Bone marrow (tissue), 2 donors: Measurements from ENCODE around the gene HBS1L.
"Not testable (repeated sequence)": the region's sequence is repeated elsewhere in the genome, so short reads cannot be mapped to it uniquely, and the experiment has no call there.

Source experiments
- DNase-seq, 2 donors: peaks; one replicate each; lab custom pipeline; 2025; lab: John Stamatoyannopoulos, UW

Gene HBS1L

DNA sequence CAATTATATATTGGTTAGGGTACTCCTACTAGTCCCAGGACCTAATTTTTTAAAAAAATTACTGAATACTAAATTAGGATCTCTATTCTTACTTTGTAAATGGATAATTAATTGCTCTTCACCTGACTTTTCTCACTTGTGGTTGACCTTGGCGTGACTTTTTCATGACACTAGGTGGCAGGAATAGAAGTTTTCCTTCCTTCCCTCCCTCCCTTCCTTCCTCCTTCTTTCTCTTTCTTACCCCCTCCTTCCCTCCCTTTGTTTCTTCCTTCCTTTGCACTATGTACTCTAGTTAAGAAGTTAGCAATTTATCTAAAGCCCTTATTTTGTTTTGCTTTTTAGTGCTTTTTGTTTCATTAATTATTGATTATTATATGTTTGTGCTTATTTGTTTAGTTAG lies 20.4 kb upstream of the HBS1L start:
- DNase-seq: no peak

DNA sequence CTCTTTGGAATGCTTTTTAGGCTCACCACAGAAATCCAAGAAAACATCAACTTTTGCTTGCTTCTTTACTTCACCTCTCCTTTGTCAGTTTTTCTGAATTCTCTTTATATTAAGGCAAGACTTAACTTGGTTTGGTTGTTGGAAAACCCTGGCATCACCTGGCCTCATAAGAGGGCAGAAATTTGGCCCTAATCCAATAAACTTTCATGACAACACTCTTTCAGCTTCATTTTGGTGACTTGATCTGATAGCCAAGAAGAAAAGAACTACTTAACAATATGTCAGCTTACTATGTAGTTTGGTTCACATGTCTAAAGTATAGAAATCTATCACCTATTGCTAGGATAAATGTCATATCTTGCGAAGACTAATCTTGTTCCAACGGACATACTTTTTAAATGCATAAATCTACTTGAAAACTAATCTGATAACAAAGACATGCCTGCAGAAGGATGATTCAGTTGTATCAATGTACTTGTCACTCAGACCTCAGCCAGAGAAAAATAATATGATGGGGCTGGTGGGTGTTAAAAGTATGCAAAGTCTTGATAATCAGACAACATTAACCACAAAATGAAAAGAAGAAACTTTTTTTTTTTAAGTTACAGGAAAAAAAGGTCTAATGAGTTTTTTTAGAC lies 19.3 kb upstream of the HBS1L start:
- DNase-seq: no peak

DNA sequence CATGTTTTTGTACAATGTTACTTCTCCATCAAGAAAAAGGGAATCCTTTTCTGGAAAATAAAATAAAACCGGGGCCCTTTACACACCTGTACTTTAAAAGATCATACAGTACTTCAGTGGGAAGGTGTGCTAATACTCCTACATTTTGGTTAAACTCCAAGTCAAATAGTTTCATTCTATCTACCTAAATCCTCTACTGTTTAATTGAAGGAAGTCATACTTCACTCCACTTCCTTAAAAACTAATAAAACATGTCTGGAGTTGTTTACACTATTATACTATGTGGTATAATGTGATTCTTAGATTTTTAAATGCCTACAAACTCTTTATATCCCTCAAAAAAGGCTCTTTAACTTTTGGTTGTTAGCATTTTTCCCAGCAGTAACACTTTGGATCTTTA lies 18.6 kb upstream of the HBS1L start:
- no peak for DNase-seq

DNA sequence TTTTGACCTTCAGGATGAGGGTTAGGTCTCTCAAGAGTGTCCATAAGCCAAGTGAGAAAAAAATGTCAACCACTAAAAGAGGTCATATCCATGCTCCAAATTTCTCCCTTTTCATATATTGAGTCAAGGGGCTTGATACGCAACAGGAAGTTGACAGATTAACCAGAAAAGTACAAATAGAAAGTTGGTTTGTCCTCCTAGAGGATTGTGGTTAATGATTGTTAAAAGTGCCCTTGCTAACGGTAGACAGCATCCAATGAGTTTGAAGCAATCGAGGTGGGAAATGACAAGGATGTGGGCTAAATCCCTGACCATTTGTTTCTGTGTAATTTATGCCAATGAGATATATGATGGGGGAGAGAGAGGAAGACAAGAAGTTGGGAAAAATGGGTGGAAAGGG lies 18.1 kb upstream of the HBS1L start:
- no peak for DNase-seq

DNA sequence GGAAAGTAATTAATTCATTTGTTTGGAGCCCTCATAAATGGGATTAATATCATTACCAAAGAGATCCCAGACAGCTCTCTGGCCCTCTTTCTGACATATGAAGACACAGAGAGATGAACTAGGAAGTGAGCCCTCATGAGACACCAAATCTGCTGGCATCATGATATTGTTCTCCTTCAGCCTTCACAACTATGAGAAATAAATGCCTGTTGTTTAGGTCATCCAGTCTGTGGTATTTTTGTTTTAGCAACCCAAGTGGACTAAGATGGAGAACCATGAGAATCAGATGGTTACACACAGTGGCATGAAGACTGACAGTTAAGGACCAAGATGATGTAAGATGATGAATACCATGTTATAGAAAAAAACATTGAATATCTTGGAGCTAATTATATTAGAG lies 16.9 kb upstream of the HBS1L start:
- no peak for DNase-seq

DNA sequence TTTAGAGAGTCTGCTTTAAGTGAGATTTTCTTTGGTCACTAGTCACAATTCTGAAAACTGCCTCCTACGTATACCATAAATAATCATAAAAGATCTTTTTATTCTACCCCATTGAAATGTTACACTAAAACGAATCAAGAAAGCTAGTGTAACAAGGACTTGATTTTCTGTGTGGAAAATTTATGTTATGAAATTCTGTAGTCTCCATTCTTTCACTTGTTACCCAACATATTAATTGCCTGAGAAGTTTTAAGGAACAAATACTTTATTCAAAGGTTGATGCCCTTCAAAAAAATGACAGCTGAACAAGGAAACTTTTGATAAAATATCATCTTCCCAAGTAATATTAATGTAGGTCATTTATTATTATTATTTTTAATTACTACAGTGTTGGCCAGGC lies 13.3 kb upstream of the HBS1L start:
- no peak for DNase-seq

DNA sequence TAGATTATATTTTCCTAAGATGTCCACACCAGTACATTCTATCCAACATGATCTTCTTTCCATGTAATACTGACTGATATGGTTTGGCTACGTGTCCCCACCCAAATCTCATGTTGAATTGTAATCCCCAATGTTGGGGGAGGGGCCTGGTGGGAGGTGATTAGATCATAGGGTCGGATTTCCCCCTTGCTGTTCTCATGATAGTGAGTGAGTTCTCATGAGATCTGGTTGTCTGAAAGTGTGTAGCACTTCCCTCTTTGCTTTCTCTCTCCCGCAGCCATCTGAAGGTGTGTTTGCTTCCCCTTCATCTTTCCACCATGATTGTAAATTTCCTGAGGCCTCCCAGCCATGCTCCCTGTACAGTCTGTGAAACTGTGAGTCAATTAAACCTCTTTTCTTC lies 12.2 kb upstream of the HBS1L start:
- DNase-seq: no peak

DNA sequence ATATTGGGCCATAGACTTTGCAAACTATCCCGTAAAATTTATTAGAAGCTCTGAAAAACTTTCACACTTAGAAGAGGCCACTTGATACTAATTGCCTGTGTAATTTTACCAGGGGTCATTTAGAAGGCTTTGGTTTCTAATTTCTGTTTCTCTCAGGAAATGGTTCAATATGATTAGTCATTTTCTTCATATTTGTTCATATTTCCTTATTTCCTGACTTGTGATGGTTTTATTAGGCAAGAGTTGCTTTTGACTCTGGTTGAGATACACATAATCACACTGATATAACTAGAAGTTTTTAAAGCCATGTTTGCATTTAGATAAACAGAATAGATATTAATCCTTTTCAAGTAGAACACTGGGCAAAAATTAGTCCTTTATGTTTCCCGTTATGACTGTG lies 11.8 kb upstream of the HBS1L start:
- DNase-seq: no peak

DNA sequence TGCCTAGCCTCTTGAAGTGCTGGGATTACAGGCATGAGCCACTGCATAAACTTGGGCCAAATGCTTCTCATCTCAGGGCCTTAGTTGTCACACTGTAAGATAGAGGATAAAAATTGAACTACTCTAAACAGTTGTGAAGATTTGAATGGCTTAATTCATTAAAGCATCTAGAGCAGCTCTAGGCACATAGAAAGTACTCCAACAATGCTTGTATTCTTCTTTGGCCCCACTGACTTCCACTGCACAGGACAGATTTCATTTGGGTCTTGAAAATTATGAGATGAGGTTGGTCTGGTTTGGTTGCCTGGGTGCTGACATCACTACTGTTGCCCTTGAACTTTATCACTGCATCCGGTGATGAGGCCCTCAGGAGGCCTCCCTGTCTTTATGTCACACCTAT lies 10.0 kb upstream of the HBS1L start:
- DNase-seq: no peak

DNA sequence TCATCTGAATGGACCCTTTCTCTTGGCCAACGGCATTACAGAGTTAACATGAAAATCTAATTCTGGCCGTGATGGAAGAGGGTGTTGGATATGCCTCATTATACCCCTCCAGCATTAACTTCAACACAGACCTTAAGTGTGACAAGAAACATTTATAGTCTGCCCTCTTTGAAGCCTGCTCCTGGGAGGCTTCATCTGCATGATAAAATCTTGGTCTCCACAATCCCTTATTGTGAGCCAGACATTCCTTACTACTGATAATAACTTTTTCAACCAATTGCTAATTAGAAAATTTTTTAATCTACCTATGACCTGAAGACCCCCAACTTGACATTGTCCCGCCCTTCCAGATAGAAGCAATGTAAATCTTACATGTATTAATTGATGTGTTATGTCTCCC lies 9.3 kb upstream of the HBS1L start:
- DNase-seq: no peak

DNA sequence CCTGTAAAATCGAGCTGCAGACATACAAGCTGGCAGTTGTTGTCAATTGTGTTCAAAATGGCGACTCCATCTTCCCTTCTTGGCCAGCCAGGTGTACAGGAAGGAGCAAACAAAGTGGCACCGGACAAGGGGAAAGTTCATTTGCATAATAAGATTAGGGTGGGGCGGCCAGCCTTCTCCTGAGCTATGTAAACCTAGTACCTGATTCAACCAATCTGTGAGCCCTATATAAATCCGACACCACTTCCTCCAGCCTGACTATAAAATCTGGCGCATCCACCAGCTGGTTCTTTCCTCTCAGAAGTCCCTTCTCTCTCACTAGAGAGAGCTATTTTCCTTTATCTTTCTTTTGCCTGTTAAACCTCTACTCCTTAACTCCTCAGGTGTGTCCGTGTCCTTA lies 8.1 kb upstream of the HBS1L start:
- no peak for DNase-seq

DNA sequence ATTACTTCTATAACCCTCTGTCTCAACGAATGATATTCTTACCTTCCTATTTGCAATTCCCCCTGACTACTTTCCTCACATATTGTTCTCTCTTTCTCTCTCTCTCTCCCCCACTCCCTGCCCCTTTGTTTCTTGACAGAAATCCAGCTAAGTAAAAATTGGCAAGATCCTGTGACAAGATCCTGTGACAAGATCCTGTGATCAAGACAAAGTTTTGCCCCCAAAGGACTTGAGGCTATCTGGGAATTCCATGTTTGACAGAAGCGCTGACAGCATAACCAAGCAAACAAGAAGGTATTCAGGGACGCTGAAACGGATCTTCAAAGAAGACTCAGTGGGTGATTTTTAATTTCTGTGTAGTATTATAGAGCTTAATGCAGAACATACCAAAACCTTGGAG lies 5.5 kb upstream of the HBS1L start:
- no peak for DNase-seq

DNA sequence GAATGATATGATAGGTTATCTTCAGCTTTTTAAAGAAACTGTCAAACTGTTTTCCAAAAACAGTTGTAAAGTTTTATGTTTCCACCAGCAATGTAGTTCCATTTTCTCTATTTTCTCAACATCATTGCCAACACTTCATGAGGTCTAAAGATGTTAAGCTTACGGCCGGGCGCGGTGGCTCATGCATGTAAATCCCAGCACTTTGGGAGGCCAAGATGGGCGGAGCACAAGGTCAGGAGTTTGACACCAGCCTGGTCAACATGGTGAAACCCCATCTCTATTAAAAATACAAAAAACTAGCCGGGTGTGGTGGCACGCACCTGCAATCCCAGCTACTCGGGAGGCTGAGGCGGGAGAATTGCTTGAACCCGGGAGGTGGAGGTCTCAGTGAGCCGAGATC lies 3.7 kb upstream of the HBS1L start:
- not testable (repeated sequence) for DNase-seq

DNA sequence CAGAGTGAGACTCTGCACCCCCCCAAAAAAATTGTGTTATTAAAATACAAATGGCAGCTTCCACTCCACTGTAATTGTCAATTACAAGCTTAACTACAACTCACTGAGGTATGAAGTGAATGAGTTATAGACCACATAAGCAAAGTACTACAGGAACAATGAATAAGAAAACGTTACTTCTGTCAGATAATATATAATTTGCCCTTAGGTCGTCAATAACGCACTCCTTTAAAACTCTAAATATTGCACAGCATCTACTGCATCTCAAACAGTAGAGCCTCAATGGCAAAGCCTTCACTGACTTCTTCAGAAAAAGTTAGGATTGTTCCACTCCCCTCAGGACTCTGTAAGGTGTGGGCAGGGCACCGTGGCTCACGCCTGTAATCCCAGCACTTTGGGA lies 2.0 kb upstream of the HBS1L start:
- no peak for DNase-seq

DNA sequence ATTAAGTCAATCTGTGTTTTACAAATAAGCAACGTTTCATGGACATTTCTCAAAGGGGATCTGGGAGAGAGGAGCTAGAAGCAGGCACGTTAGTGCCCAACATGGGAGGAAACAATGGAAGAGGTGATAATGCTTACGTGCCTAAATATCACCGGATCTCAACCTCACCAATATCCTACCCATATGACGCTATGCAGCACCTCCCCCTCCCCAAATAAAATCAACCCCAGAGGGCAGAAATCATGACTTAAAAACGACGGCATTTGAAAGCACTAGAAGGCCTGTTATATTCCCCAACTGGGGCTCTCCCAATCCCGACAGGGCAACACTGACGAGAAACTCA lies 425 bp downstream of the HBS1L start:
- no peak for DNase-seq

DNA sequence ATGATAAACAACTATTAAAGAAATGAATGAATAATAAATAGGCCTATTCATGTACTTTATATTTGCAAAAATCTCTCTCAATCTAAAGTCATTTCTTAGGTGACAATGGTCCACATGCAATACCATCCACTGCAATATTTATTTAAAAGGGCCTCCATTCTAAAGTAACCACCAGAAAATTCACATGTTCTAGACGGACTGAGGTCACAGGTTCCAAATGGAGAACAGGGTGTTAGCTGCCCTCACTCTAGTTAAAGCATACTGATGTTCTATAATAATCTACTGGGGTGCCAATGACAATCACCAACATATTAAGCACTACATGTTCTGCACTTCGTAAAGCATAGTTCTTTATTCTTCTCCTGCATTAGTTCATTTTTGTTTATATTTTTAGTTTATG lies 1.2 kb downstream of the HBS1L start:
- DNase-seq: no peak

DNA sequence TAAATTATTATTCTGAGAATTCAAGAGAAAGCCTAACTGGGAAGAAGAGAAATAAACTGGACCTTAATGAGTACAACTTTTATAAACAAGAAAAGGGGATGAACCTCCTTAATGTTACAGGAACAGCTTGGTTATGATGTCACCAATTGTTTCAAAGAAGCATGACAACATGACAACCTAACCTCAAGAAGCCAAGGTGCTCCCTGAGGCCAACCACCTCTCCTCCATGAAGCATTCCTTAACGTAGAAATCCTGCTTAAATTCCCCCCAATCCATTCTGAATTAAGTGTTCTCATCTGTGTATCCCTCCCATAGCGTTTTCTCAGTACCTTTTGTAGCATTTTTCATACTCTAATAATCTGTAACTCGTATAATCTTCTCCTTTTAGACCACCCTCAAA lies 1.7 kb downstream of the HBS1L start:
- no peak for DNase-seq

DNA sequence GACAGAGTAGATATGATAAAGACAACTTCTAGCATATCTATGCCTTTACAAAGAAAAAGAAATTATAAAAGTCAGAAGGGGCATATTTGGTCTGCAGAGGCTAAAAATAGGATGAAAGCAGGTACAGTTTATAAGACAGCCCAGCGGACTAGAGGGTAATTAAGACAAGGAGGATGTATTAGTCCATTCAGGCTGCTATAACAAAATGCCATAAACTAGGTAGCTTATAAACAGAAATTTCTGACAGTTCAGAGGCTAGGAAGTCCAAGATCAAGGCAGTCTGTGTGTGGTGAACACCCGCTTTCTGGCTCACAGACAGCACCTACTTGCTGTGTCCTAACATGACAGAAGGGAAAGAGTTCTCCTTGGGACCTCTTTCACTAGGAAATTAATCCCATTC lies 5.7 kb downstream of the HBS1L start:
- DNase-seq: no peak

DNA sequence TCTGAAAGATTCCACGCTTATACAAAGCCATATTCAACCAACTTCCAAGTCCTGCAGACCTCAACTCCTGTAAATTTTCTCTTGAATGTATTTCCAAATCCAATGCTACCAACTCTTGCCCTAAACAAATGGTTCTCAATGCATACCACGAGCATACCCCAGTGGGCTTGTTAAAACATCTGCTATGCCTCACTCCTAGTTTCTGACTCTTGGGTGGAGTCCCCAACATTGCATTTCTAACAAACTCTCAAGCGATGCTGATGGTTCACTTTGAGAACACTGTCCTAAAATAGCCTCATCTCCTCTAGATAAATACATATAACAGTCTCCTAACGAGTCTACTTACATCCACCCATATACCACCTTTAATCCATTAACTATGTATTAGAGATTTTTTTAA lies 7.3 kb downstream of the HBS1L start:
- DNase-seq: no peak

DNA sequence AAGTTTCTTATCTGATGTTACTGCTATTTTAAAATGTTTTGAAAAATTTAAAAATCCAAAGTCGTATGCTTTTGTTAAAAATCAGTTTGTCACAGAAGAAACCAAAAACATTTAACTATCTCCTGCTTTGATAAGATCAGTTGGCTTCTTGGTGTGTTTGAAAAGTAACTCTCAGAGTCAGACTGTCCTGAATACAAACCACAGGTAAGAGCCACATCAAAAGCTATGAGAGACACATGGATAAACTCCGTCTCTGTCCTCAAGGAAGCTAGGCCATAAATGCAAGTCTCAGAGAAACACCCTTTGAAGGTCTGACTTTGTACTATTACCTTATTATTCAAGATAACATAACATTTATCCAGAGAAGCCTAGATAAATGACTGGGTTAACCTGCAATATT lies 7.7 kb downstream of the HBS1L start:
- DNase-seq: no peak

DNA sequence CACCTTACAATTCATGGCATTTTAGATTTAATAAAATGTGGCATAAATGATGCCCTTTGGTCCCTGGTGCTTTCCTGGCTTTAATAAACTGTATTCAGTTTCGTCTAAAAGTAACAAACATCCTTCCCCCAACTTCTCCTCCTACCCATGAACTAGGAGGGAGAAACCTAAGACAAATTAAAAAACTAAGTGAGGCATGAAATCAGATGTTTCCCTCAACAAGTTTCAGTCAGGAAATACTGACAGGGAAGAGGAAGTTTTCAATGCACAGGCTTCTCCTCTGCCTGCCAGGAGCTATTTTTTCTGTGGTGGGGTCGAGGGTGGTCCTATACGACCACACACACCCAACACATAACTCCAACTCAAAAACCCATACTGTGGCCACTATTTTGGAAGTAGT lies 10.0 kb downstream of the HBS1L start:
- DNase-seq: no peak

DNA sequence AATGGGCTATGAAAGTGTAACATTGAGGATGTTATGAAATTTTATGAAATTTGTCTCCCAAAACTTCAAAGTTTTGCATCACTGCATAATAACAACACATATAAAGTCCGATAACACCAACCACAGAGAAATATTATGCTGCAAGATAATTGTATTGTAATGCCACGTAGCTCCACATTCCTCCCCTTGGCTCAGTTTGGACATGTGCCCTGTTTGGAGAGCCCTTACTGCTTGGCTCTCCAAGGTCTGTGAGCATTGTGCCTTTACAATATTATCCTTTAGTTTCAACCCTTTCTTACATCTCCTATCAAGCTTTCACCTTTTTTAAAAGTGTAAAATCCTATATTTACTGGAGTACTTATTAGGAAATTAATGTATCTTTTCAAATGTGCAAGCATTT lies 10.8 kb downstream of the HBS1L start:
- no peak for DNase-seq

DNA sequence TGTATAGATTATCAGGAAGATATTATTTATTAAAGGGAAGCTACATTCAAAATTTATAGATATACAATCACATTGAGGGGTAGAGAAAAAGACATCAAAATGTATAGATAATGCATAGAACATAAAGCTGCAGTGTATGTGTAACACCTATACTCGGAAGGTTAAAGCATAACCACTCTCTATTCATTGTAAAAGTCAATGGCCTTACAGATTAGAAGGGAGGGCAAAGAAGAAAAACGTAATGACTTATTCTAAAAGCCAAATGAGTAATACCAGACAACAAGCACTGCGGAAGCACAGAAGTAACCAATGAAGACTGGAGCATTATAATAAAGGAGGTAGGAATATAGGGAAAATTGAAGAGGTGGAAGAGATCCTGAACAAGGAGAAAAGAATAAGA lies 11.3 kb downstream of the HBS1L start:
- DNase-seq: no peak

DNA sequence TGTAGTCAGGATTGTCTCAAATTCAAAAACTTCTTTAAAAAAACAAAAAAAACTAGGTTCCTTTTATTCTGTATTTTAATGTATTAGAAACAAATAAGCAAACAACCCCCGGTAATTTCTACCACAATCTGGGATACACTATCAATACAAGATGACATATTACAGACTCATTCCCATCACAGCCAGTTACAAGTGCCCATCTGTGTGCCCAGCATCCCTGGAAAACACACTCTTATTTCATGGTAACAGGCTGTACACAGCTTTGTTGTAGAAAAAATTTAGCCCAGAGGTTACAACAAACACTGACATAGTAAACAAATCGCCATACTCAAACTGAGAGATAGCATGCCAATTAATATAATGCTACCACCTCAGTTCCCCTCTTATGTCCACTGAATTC lies 16.3 kb downstream of the HBS1L start:
- DNase-seq: no peak

DNA sequence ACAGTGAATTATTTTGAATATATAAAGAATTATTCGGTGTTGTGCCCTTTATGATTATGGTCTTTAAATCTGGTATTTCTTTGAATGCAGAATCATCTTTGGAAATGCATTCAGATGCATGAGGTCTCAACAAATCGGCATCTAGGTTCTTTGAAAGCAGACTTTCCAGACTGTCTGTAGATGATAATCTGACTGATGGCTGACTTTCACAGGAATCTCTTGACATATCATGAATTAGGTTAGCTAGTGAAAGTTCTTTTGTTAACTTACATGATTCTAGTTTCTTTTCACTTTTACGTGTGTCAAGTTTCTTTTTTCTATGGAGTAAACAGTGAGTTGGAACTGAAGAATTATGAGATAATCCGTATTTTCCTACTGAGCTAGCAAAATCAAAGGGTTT lies 17.1 kb downstream of the HBS1L start:
- no peak for DNase-seq
